Gastrocnemius medialis (tissue), 4 donors: ENCODE data around the gene TTLL12. TPM values are rescaled to one million over a fixed set of nuclear protein-coding genes. Genes with fewer than 3 reads are reported as not detected.
A peak's percentile ranks its signal among the peaks of the same experiment; 100 is the strongest.

Experiments used
- ATAC-seq, 2 donors: fragments of 150-250 bp; one replicate each; pipeline ENCODE4 v1.9.1; 2016
- DNase-seq, 2 donors: peaks; one replicate each; pipeline ENCODE4 v3.0.0-alpha.2; 2019
- H3K27ac ChIP-seq, 4 donors: fragments of 200-600 bp; sonication (generic); 1 replicate in 1 of 4; 2 replicates in 3 of 4; pipeline ENCODE4 v1.5.1; 2016 to 2018; ENCODE audit warnings: mild to moderate bottlenecking in 2 of 4, moderate library complexity in 1 of 4
- H3K27me3 ChIP-seq, 3 donors: fragments of 200-600 bp; sonication (generic) in 2 of 3; 1 replicate in 1 of 3; 2 replicates in 2 of 3; pipeline versions ENCODE4 v1.5.1 to v1.6.0; 2016 to 2019; ENCODE audit warnings: mild to moderate bottlenecking in 1 of 3, moderate library complexity in 1 of 3
- H3K36me3 ChIP-seq, 2 donors: fragments of 200-600 bp; sonication (generic) in 1 of 2; one replicate each; pipeline ENCODE4 v1.5.1; 2017 to 2018
- H3K4me1 ChIP-seq, 2 donors: fragments of 200-600 bp; sonication (generic) in 1 of 2; one replicate each; pipeline ENCODE4 v1.5.1; 2016 to 2017; ENCODE audit warnings: mild to moderate bottlenecking in 2 of 2
- H3K4me3 ChIP-seq, 4 donors: fragments of 200-600 bp; sonication (generic) in 3 of 4; 1 replicate in 1 of 4; 2 replicates in 3 of 4; pipeline ENCODE4 v1.5.1; 2016 to 2019; ENCODE audit warnings: mild to moderate bottlenecking in 2 of 4
- H3K9me3 ChIP-seq, 3 donors: fragments of 200-600 bp; sonication (generic) in 2 of 3; 1 replicate in 1 of 3; 2 replicates in 2 of 3; pipeline ENCODE4 v1.5.1; 2016 to 2019
- CTCF ChIP-seq, 5 experiments: fragments of 450-650 bp in 3 of 5; fragments of 200-600 bp in 2 of 5; sonication (generic) in 2 of 5; IDR thresholded peaks in 4 of 5; conservative IDR thresholded peaks in 1 of 5; 1 replicate in 4 of 5; 2 replicates in 1 of 5; pipeline ENCODE4 v1.5.1; 2016 to 2019; ENCODE audit warnings: antibody characterized with exemption in 5 of 5, mild to moderate bottlenecking in 3 of 5, moderate library complexity in 3 of 5
- POLR2A ChIP-seq, 2 donors: fragments of 450-650 bp; IDR thresholded peaks; one replicate each; pipeline ENCODE4 v1.6.1; 2017; ENCODE audit warnings: antibody characterized with exemption in 2 of 2, mild to moderate bottlenecking in 2 of 2, moderate library complexity in 2 of 2
- in situ Hi-C, 4 donors: fragments of 200-750 bp; cut with MboI; loops; one replicate each; pipeline versions ENCODE4 v1.15.0 to v1.8.0; 2017; ENCODE audit warnings: low sequenced_read_pairs in 4 of 4
- intact Hi-C: fragments of 100-400 bp; cut with DNase I; formaldehyde crosslinking; loops from one replicate; pipeline ENCODE4 v1.15.1; 2023; ENCODE audit warnings: low total_unique reads
- total RNA-seq, 4 donors: library from RNA; depleted of rRNA; stranded (reverse); fragments of >200 nt; gene quantifications; one replicate each; pipeline versions ENCODE4 v1.1.0 to v1.2.3, GENCODE V29; 2016

TTLL12 gene
- total RNA-seq, 4 donors from 2014 or later, result 13.7 to 41.8 (median 19.6) TPM

DNA sequence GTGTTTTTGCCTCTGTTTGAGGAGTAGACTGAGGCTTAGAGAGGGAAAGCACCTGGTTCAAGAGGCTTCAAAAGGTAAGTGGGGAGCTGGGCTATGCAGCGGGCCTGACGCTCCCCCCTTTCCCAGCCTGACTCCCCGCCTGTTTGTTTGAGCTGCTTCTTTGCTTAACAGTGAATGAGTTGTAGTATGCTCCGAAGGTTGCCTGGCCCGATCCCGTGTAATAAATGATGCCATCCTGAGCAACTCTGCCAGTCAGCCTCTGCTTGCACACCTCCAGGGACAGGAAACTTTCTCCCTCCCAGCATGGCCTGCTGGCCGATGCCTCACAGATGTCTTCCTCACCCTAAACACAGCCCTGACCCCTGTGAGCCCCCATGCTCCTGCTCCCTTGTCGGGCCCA is 45.5 kb upstream of the TTLL12 start:
- Histone ChIP-seq H3K9me3 (no peaks in the 10 kb centered on the region), H3K27me3 (peaks cover 0 to 3% (median 0%) of the 10 kb centered on the region in 3 donors), H3K4me3 (no peak overlapping the region), H3K4me1 (no peaks in the 10 kb centered on the region), H3K27ac (no peak overlapping the region), H3K36me3 (no peaks in the 10 kb centered on the region)
- ATAC-seq (no peak), DNase-seq (no peak)
- TF ChIP-seq CTCF (IDR thresholded peaks at IDR 0.05 in 4 of 5, conservative IDR thresholded peaks at IDR 0.05 in 1 of 5) (no peak), POLR2A (IDR thresholded peaks at IDR 0.05) (no peak)
- in situ Hi-C loops (no loop called here), intact Hi-C loops (loop anchor here (5.0 kb wide), 1 partner anchor 115 kb away; no protein-coding TSS in a partner anchor)

DNA sequence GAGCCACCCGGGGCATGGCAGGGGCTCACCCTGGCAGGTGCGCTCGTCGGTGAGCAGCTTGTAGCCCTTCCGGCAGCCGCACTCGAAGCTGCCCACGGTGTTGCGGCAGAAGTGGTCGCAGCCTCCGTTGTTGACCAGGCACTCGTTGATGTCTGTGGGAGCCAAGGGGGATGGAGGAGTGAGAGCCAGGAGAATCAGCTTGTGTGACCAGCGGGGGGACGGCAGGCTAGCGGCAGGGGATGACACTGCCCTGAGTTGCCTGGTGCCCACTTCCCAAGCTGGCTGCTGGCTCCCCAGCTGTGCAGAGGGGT is 44.7 kb upstream of the TTLL12 start:
- in situ Hi-C loops, result no loop called here

GRCh38 chr22:43230971-43231723 is 44.2 kb upstream of the TTLL12 start:
- TF ChIP-seq POLR2A (IDR thresholded peaks at IDR 0.05), result no peak
- peak; percentile 48 to 84 (median 70) for TF ChIP-seq CTCF (IDR thresholded peaks at IDR 0.05 in 4 of 5, conservative IDR thresholded peaks at IDR 0.05 in 1 of 5)
- no peaks in the 10 kb centered on the region for H3K4me1 ChIP-seq
- no peak overlapping the region for H3K4me3 ChIP-seq
- in situ Hi-C loops, result no loop called here
- DNase-seq (no peak), ATAC-seq (no peak)
- peaks cover 0 to 3% (median 0%) of the 10 kb centered on the region in 3 donors for H3K27me3 ChIP-seq
- intact Hi-C loops, result loop anchor here (1.0 to 5.0 kb wide), 2 partner anchors 116 to 154 kb away; no protein-coding TSS in a partner anchor
- H3K36me3 ChIP-seq, result no peaks in the 10 kb centered on the region
- no peaks in the 10 kb centered on the region for H3K9me3 ChIP-seq
- no peak overlapping the region for H3K27ac ChIP-seq

More for the DNA sequence above, 44.7 kb upstream of the TTLL12 start:
- DNase-seq, result no peak
- no peak for ATAC-seq
- TF ChIP-seq CTCF (IDR thresholded peaks at IDR 0.05 in 4 of 5, conservative IDR thresholded peaks at IDR 0.05 in 1 of 5) (no peak), POLR2A (IDR thresholded peaks at IDR 0.05) (no peak)
- H3K4me1 ChIP-seq, result no peaks in the 10 kb centered on the region
- intact Hi-C loops, result loop anchor here (1.0 to 5.0 kb wide), 2 partner anchors 116 to 154 kb away; no protein-coding TSS in a partner anchor
- no peak overlapping the region for H3K4me3 ChIP-seq
- no peaks in the 10 kb centered on the region for H3K36me3 ChIP-seq
- peaks cover 0 to 3% (median 0%) of the 10 kb centered on the region in 3 donors for H3K27me3 ChIP-seq
- no peaks in the 10 kb centered on the region for H3K9me3 ChIP-seq
- no peak overlapping the region for H3K27ac ChIP-seq

DNA sequence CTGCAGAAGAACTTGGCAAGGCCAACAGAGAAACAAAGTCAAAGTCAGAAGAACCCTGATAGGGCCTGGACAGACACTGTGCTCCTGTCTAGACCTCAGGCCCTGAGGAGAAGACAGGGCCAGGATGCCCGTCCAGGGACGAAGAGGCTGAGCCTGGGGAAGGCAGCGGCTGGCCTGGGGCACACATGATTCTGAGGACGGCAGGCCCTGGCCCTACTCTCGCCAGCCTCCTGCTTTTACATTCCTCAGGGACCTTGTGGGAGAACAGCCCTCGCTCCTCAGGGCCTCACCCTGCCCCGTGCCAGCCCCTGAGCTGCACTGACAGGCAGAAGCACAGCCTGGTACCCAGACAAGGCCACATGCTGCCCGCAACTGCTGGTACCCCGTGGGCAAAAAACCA is 43.6 kb upstream of the TTLL12 start:
- ATAC-seq (no peak), DNase-seq (no peak)
- Histone ChIP-seq H3K9me3 (no peaks in the 10 kb centered on the region), H3K27me3 (peaks cover 0 to 3% (median 0%) of the 10 kb centered on the region in 3 donors), H3K36me3 (no peaks in the 10 kb centered on the region), H3K27ac (no peak overlapping the region), H3K4me1 (no peaks in the 10 kb centered on the region), H3K4me3 (no peak overlapping the region)
- intact Hi-C loops, result loop anchor here (5.0 kb wide), 1 partner anchor 117 kb away; no protein-coding TSS in a partner anchor
- in situ Hi-C loops, result no loop called here
- TF ChIP-seq POLR2A (IDR thresholded peaks at IDR 0.05) (no peak), CTCF (IDR thresholded peaks at IDR 0.05 in 4 of 5, conservative IDR thresholded peaks at IDR 0.05 in 1 of 5) (no peak)
